Measurements from ENCODE around the gene CEP170B. TPM values are rescaled to one million over a fixed set of nuclear protein-coding genes. Genes with fewer than 3 reads are reported as not detected.

The CEP170B gene
- total and polyA plus RNA-seq, 2 donors (not counting 1 experiment from before 2014, with no cell fraction given) = 0.16 to 0.59 TPM

DNA sequence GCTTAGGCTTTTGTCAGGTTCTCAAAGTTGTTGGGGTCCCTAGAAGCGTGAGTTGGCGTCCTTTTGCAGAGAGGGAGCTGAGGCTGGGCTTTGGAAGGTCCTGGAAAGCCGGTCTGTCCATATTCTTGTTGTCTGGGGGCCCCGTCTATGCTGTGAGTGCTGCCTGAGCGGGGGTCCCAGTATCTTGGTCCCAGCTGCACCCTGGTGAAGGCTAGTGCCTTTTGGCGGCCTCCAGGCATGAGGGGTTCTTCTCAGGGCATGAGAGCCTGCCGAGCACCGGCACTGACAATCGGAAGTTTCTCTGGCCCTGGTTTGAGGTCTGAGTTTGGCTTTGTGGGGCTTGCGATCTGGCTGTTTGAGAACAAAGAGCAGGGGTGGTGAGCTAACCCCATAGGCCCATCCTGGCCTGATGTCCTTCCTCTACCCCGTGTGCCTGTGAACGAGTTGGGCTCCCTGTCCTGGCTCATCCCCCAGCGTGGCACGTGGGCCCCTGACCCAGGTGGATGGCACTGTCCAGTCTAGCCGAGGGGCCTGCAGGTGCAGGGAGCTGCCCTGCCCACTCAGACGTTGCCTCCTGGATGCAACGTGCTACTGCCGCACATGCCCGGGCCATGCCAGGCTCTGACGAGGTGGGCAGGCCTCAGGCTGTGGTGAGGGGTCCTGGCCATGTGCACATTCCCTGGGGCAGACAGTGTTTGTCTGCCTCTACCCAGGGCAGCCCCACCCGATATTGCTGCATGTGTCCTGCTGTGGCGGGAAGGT lies 3.9 kb downstream of the CEP170B start:
- Mint-ChIP-seq H3K27ac (no peak overlapping the region), H3K9me3 (ENCODE audit: insufficient read depth) (no peaks in the 10 kb centered on the region), H3K4me3 (no peak overlapping the region), H3K27me3 (peaks cover 35% of the 10 kb centered on the region), H3K4me1 (peaks cover 21% of the 10 kb centered on the region)
- H3K27ac ChIP-seq (ENCODE audit: low read length in 2 of 2) = no peak overlapping the region
- no peaks in the 10 kb centered on the region for H3K79me2 ChIP-seq (ENCODE audit: control insufficient read depth, insufficient read depth, low read length)
- H4K20me1 ChIP-seq (ENCODE audit: control insufficient read depth, insufficient read depth, low read length, poor library complexity, severe bottlenecking) = no peaks in the 10 kb centered on the region
- CTCF ChIA-PET = interaction anchor here (2.0 kb wide), 1 partner anchor 100 kb away, joined by 12 read pairs; no protein-coding TSS in a partner anchor
- no peak for ATAC-seq (ENCODE audit: low read depth)
- H3K9ac ChIP-seq (ENCODE audit: low read length) = no peak overlapping the region
- peaks cover 0 to 62% (median 25%) of the 10 kb centered on the region in 4 experiments for H3K27me3 ChIP-seq (replicated peaks in 1 of 4; ENCODE audit: control extremely low read depth in 1 of 4, control insufficient read depth in 3 of 4, insufficient read depth in 4 of 4, low read length in 3 of 4)
- POLR2A ChIA-PET = no interaction called here
- peaks cover 23 to 31% of the 10 kb centered on the region in 2 donors for H3K4me1 ChIP-seq (ENCODE audit: control insufficient read depth in 2 of 2, insufficient read depth in 2 of 2, low read length in 2 of 2)
- 93% methylated on average over 21 of the region's 22 CpGs for WGBS (ENCODE audit: insufficient coverage)
- intact Hi-C loops (cut with micrococcal nuclease) = no loop called here
- no peak overlapping the region for H2AFZ ChIP-seq (ENCODE audit: insufficient read depth, low read depth, low read length, poor library complexity, severe bottlenecking)
- no peak for TF ChIP-seq EZH2 (IDR thresholded peaks at IDR 0.05; ENCODE audit: borderline replicate concordance, insufficient read depth, low read depth, low read length, poor library complexity, severe bottlenecking)
- TF ChIP-seq, protein P1, sequence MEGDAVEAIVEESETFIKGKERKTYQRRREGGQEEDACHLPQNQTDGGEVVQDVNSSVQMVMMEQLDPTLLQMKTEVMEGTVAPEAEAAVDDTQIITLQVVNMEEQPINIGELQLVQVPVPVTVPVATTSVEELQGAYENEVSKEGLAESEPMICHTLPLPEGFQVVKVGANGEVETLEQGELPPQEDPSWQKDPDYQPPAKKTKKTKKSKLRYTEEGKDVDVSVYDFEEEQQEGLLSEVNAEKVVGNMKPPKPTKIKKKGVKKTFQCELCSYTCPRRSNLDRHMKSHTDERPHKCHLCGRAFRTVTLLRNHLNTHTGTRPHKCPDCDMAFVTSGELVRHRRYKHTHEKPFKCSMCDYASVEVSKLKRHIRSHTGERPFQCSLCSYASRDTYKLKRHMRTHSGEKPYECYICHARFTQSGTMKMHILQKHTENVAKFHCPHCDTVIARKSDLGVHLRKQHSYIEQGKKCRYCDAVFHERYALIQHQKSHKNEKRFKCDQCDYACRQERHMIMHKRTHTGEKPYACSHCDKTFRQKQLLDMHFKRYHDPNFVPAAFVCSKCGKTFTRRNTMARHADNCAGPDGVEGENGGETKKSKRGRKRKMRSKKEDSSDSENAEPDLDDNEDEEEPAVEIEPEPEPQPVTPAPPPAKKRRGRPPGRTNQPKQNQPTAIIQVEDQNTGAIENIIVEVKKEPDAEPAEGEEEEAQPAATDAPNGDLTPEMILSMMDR (IDR thresholded peaks at IDR 0.05) = no peak
- H3K4me3 ChIP-seq (ENCODE audit: control extremely low read depth in 1 of 5, extremely low read depth in 1 of 5, insufficient read depth in 1 of 5, low read depth in 2 of 5, low read length in 4 of 5) = no peak overlapping the region
- DNase-seq = no peak
- H3K36me3 ChIP-seq (replicated peaks in 1 of 2; ENCODE audit: control extremely low read depth in 1 of 2, control insufficient read depth in 1 of 2, extremely low read depth in 1 of 2, insufficient read depth in 2 of 2, low read length in 1 of 2) = no peaks in the 10 kb centered on the region
- H3K4me2 ChIP-seq (replicated peaks; ENCODE audit: low read depth, low read length, poor library complexity, severe bottlenecking) = no peak overlapping the region
- peaks cover 0 to 19% (median 0%) of the 10 kb centered on the region in 3 donors for H3K9me3 ChIP-seq (ENCODE audit: control extremely low read depth in 1 of 3, control insufficient read depth in 2 of 3, insufficient read depth in 1 of 3, low read length in 2 of 3)
